Suprapubic skin (tissue), 4 donors: ENCODE data around the gene CDO1.

Experiments used
- POLR2A ChIP-seq, 2 donors: fragments of 450-650 bp; IDR thresholded peaks; one replicate each; pipeline ENCODE4 v1.6.1; 2017; ENCODE audit warnings: antibody characterized with exemption in 2 of 2, mild to moderate bottlenecking in 2 of 2, moderate library complexity in 2 of 2
- POLR2AphosphoS5 ChIP-seq, 3 donors: sonication (generic); formaldehyde crosslinking; IDR thresholded peaks; one replicate each; pipeline ENCODE4 v1.6.1; 2017; ENCODE audit warnings: antibody characterized with exemption in 3 of 3
- TF ChIP-seq, protein P1 (sequence below), 2 donors: fragments of 200-600 bp in 1 of 2; fragments of 450-650 bp in 1 of 2; sonication (generic) in 1 of 2; IDR thresholded peaks; one replicate each; pipeline ENCODE4 v1.5.1; 2016 to 2019; ENCODE audit warnings: antibody characterized with exemption in 2 of 2, mild to moderate bottlenecking in 1 of 2, moderate library complexity in 1 of 2

DNA sequence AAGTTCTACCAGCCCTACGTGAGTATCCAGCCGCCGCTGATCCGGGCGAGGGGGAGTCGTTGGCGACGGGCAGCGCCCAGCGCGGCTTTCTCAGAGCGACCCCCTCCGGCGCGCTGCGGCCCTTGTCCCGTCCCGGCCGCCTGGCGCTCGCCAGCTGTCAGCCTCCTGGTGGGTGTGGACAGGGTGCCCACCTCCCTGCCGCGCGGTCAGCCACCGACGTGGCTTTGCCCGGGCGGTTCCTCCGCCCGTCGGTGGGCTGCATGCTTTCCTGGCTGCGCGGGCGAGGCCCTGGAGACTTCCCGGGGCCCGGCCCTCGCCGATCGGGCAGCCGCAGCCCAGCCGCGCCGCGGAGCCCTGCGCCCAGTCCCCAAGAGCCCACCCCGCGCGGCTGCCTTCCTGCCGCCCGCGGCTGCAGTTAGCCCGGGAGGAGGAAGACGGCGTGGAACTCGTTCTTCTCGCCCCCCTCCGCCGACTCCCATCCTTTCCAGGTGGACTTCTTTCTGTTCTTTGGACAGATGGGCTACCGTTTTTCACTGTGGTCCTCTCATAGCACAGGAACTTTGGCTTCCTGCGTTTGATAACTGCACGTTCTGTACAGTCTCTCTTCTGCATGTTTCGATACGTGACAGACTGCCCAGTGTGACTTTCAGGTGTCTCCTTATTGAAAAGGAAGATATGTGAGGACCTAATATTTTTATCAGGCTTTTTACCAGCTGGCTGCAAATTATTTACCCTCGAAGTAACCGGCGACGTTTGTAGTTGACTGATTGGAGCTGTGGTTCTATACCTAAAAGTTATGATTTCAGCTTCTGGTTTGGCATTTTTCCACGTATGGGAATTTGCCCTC lies 25.9 kb upstream of the CDO1 start:
- TF ChIP-seq, protein P1, sequence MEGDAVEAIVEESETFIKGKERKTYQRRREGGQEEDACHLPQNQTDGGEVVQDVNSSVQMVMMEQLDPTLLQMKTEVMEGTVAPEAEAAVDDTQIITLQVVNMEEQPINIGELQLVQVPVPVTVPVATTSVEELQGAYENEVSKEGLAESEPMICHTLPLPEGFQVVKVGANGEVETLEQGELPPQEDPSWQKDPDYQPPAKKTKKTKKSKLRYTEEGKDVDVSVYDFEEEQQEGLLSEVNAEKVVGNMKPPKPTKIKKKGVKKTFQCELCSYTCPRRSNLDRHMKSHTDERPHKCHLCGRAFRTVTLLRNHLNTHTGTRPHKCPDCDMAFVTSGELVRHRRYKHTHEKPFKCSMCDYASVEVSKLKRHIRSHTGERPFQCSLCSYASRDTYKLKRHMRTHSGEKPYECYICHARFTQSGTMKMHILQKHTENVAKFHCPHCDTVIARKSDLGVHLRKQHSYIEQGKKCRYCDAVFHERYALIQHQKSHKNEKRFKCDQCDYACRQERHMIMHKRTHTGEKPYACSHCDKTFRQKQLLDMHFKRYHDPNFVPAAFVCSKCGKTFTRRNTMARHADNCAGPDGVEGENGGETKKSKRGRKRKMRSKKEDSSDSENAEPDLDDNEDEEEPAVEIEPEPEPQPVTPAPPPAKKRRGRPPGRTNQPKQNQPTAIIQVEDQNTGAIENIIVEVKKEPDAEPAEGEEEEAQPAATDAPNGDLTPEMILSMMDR (IDR thresholded peaks at IDR 0.05) = peak in 1 of 2 donors; percentile 20
- TF ChIP-seq POLR2A (IDR thresholded peaks at IDR 0.05) (no peak), POLR2AphosphoS5 (IDR thresholded peaks at IDR 0.05) (no peak)
